HG03097 (cell line): ENCODE measurements around the gene SPHK2.
"Not testable (repeated sequence)": the region's sequence is repeated elsewhere in the genome, so short reads cannot be mapped to it uniquely, and the experiment has no call there.

Experiments
- ATAC-seq: cut with Tn5 transposase; IDR thresholded peaks from one replicate; pipeline ENCODE4 v1.9.1; 2021; ENCODE audit not compliant: unreplicated experiment, low FRiP score

Gene SPHK2, protein sequence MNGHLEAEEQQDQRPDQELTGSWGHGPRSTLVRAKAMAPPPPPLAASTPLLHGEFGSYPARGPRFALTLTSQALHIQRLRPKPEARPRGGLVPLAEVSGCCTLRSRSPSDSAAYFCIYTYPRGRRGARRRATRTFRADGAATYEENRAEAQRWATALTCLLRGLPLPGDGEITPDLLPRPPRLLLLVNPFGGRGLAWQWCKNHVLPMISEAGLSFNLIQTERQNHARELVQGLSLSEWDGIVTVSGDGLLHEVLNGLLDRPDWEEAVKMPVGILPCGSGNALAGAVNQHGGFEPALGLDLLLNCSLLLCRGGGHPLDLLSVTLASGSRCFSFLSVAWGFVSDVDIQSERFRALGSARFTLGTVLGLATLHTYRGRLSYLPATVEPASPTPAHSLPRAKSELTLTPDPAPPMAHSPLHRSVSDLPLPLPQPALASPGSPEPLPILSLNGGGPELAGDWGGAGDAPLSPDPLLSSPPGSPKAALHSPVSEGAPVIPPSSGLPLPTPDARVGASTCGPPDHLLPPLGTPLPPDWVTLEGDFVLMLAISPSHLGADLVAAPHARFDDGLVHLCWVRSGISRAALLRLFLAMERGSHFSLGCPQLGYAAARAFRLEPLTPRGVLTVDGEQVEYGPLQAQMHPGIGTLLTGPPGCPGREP

DNA sequence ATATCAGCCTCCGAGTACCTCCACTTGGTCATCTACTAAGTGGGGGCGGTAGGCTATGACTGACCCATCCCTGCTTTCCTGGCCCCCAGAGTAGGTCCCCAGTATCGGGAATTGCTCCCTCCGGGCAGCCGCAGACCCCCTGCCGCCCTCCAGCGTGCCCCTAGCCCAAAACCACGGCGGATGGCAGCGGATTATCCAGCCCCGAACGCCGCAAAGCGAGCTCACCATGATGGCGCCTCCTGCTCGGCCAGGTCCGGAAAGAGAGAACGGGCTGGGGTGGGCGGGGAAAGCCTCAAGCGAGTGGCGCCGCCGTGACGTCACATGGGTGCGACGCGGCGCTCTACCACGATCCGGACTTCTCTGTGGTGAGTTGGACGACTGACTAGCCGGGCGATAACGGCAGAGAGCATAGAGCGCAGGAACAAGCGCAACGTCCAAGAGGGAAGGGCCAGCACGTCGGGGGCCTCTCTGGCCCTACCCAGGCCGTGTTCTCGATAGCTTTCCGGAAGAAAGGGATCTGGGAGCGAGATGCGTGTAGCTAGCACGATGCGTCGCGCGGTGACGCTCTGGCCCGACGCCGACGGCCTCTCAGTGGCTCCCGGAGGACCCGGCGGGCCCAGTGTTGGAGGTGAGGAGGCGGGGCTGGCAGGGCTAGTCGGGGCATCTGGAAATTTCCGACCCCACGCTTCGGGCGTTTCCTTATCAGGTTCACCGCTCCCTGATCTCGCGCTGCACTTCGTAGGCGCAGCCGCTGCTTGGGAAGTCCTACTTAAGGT lies at the start of gene SPHK2, which contains the start of gene RPL18:
Gene SPHK2, plus strand, starts transcription at position 591 of the 776 bp plus-strand sequence. CDS start 1,009 bp downstream, outside the sequence.
Gene RPL18, minus strand, starts transcription at position 263 of the 776 bp plus-strand sequence. Its CDS starts 35 bp downstream, at position 228.
- ATAC-seq, result peak; percentile 88

DNA sequence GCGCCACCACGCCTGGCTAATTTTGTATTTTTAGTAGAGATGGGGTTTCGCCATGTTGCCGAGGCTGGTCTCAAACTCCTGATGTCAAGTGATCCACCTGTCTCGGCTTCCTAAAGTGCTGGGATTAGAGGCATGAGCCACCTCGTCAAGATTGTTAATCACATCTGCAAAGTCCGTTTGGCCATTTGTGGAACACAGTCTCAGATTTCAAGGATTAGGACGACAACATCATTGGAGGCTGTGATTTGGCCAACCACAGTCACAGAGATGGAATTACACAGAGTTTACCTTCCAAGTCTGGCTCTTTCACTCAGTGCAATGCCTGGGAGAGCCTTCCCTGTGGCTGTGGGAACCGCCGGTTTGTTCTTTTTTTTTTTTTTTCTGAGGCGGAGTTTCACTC lies 49.5 kb upstream of the SPHK2 start:
- ATAC-seq, result no peak

DNA sequence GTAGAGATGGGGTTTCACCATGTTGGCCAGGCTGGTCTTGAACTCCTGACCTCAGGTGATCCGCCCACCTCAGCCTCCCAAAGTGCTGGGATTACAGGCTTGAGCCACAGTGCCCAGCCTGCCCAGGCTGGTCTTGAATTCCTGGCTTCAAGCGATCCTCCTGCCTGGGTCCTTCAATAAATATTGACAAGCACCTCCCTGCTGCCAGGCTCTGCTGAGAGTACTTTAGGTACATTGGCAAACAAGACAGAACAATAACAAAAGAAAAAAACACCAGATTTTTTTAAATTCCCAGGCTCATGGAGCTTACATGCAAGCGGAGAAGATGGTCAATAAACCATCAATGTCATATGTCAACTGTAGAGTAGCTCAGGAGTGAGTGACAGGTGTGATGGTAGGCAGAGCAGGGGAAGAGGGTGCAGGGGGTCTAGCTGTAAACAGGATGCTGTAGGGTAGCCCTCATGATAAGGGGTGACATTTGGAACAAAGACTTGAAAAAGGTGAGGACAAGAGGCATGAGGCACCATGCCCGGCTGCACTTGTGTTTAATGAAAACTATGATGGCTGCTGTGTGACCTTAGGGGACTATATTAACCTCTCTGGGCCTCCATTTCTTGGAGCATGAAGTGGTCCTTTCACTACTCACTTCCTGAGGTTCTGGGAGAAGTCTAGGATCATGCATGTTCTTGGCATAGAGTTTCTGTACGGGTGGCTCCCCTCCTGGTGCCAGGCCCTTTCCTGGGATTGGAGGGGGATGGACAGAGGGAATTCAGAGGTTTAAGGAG lies 47.7 kb upstream of the SPHK2 start:
- no peak for ATAC-seq

DNA sequence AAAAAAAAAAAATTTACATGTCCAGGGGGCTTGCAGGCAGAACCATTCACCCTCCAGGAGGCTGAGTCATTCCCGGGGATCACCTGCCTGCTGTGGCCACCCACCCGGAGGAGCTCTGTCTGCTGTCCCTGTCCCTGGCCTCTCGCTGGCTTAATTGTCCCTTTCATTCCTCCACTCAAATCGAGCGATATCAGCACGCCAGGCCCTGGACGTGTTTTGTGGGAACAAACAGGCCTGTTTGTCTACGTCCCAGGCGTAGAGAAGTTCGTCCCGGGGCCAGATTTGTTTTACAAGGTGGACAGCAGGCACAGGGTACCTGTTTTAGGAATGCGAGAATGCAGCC lies 46.2 kb upstream of the SPHK2 start:
- ATAC-seq, result no peak

DNA sequence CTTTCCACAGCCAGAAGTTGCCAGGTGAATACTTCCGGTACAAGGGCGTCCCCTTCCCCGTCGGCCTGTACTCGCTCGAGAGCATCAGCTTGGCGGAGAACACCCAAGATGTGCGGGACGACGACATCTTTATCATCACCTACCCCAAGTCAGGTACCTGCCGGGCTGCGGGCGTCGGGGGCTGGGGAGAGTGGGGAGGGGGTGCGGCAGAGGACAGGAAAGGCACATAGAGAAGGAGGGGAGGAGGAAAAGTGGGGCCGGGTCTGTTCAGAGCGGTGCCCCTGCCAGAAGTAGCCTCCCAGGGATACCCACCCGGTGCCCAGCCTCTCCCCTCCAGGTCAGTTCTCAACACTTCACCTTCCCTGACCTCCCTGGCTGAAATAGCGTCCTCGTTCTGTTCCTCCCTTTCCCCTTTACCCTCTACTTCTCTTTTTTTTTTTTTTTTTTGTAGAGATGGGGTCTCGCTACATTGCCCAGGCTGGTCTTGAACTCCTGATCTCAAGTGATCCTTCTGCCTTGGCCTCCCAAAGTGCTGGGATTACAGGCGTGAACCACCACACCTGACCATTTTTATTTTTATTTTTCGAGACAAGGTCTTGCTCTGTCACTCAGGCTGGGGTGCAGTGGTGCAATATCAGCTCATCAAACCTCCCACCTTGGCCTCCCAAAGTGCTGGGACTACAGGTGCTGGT lies 43.2 kb upstream of the SPHK2 start:
- no peak for ATAC-seq

DNA sequence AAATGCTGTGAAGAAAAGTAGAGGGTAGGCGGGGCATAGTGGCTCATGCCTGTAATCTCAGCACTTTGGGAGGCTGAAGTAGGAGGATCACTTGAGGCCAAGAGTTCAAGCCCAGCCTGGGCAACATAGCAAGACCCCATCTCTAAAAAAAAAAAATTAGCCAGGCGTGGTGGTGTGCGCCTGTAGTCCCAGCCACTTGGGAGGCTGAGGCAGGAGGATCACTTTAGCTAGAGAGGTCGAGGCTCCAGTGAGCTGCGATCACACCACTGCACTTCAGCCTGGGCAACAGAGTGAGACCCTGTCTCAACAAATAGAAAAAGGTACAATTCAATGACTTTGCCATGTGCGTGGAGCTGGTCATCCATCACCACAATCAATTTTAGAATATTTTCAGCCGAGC lies 41.4 kb upstream of the SPHK2 start:
- ATAC-seq, result not testable (repeated sequence)

DNA sequence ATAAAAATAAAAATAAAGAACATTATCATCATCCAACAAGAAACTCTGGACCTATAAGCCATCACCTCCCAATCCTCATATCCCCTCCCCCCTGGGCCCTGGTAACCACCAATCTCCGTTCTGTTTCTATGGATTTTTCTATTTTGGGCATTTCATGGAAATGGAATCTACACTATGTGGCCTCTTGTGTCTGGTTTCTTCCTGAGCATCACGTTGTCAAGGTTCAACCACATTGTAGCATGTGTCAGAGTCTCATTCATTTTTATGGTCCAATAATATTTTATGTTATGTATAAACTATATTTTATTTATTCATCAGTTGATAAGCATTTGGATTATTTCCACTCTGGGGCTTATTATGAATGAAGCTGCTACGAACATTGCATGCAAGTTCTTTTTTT lies 40.4 kb upstream of the SPHK2 start:
- ATAC-seq, result no peak

DNA sequence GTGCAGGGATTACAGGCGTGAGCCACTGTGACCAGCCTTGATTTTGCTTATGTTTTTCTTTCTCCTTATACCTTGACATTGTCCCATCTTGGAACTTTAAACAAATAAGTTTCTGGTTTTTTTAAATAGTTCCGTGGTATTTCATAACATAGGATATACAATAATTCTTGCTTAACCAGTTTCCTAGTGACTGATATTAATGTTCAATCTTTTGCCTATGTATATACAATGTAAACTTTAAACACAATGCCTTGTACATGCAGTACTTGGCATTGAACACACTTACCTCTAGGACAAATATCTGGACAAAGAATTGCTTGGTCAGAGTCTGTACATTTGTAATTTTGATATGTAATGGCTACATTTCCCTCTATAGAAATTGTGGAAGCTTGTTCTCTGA lies 37.1 kb upstream of the SPHK2 start:
- no peak for ATAC-seq

DNA sequence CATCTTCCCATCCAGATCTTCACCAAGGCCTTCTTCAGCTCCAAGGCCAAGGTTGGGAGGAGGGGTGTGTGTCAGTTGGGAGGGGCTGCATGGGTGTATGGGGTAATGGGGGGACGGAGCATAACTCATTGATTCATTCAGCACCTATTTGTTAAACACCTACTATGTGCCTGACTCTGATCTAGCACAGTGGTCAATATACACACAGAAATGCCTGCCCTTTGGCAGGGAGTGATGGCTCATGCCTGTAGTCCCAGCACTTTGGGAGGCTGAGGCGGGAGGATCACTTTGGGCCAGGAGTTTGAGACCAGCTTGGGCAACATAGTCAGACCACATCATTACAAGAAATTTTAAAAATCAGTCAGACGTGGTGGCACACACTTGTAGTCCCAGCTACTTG lies 31.9 kb upstream of the SPHK2 start:
- ATAC-seq, result no peak

DNA sequence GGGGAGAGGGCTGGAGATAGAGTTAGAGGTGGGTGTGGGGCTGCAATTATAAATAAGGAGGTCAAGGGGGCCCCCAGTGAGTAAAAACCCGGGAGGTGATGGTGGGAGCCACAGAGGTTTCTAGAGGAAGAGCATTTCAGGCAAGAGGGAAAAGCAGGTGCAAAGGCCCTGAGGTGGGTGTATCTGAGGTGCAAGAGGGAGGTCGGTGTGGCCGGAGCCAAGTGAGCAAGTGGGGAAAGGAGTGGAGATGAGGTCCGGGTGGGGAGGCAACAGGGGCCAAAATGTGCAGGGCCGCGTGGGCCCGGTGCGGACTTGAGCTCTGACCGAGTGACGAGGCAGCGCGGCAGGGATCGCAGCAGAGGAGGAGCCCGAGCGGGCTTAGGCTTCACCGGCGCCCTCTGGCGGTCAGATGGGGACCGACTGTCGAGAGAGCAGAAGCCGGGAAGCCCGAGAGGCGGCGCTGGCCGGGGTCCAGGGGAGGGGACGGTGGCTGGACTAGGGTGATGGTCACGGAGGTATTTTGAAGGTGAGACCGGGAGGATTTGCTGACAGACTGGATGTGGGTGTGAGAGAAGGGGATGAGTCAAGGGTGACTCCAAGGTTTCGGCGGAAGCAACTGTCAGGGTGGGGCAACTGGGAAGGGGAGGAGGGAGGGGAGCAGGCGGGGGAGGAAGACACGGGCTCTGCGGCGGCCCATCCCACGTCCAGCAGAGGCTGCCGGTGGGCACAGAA lies 30.5 kb upstream of the SPHK2 start:
- no peak for ATAC-seq

DNA sequence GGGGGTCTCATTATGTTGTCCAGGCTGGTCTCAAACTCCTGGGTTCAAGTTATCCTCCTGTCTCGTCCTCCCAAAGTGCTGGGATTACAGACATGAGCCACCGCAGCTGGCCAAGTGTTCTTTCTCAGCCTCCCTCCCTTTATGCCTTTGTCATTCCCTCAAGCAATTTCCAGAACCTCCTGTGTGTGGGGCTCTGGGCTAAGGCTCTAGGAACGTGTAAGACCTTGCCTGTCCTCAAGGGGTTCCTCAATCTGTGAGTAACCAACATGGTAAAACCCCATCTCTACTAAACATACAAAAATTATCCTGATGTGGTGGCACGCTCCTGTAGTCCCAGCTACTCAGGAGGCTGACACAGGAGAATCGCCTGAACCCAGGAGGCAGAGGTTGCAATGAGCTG lies 28.3 kb upstream of the SPHK2 start:
- no peak for ATAC-seq

DNA sequence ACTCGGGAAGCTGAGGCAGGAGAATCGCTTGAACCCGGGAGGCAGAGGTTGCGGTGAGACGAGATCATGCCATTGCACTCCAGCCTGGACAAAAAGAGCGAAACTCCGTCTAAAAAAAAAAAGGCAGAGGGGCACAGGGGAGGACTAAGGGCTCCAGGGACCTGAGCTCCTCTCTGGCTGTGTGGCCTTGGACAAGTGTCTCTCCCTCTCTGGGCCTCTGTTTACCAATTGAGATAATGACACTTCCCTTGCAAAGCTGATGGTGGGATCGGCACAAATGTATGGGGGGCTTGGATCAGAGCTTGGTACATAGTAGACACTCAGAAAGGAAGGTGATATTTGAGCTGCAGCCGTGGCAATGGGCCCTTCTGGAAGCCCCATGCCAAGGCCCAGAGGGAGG lies 24.1 kb upstream of the SPHK2 start:
- ATAC-seq, result no peak

DNA sequence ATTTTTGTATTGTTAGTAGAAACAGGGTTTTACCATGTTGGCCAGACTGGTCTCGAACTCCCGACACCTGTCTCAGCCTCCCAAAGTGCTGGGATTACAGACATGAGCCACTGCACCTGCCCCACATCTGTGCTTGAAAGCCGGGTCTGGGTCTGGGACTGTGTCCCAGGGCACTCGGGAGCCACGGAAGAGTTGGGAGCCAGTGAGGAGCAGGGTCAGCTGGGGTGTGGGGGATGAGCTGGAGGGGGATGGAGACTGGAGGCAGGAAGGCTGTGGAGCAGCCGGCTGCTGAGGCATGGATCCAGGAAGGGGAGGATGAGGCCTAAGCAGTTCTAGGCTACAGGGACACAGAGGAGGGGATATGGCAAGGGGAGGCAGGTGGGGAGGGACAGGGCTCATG lies 23.5 kb upstream of the SPHK2 start:
- no peak for ATAC-seq

DNA sequence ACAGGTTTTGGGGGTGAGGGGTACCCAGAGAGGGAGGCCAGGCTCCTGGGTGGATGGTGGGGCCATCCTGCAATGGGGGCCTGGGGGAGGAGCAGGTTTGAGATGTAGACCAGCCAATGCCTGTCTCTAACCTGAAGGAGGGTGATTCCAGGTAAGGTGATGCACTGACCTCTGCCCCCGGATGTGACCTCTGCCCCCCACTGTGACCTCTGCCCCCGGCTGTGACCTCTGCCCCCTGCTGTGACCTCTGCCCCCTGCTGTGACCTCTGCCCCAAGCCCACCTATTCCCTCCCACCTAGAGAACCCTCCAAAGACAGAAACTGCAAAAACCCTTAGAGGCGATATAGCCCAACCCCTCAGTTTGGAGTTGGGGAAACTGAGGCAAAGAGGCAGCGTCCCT lies 23.1 kb upstream of the SPHK2 start:
- no peak for ATAC-seq

DNA sequence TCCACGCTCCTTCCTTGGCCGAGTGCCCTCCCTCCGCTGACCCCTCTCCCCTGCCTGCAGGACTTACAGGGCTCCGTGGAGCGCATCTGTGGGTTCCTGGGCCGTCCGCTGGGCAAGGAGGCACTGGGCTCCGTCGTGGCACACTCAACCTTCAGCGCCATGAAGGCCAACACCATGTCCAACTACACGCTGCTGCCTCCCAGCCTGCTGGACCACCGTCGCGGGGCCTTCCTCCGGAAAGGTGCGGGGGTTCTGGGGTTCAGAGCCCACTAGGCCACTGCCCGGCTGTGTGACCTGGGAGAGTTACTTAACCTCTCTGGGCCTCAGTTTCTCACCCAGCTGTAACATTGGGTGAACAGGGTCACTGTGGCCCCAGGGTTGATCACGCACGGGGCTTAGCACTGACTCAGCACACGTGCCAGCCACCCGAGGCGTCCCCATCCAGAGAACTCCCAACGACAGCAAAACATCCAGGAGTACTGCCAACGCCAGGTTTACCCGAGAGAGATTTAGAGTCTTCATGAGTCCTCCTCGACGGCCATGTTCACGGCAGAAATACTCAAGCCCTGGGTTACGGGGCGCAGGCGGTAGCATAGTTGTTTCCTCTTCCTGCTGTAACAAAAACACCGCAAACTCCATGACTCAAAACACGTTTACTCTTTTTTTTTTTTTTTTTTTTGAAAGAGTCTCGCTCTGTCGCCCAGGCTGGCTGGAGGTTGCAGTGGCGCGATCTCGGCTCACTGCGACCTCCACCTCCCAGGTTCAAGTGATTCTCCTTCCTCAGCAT lies 22.4 kb upstream of the SPHK2 start:
- ATAC-seq, result no peak

DNA sequence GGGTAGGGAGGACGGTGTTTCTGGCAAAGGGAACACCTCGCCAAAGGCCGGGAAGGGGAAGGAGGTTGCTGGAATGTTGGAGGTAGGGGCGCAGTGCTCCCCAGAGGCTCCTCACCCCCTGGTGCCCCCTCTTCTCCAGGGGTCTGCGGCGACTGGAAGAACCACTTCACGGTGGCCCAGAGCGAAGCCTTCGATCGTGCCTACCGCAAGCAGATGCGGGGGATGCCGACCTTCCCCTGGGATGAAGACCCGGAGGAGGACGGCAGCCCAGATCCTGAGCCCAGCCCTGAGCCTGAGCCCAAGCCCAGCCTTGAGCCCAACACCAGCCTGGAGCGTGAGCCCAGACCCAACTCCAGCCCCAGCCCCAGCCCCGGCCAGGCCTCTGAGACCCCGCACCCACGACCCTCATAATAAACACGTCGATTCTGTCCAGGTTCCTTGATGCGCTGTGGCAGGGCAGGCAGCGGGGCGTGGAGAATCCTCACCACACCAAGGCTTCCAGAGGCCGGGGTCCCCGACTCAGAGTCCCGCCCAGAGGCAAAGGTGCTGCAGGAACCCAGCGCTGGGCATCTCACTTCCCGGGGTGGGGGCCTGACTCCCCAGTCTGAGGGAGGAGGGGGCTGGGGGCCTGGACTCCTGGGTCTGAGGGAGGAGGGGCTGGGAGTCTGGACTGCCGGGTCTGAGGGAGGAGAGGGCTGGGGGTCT lies 20.2 kb upstream of the SPHK2 start:
- ATAC-seq, result no peak

DNA sequence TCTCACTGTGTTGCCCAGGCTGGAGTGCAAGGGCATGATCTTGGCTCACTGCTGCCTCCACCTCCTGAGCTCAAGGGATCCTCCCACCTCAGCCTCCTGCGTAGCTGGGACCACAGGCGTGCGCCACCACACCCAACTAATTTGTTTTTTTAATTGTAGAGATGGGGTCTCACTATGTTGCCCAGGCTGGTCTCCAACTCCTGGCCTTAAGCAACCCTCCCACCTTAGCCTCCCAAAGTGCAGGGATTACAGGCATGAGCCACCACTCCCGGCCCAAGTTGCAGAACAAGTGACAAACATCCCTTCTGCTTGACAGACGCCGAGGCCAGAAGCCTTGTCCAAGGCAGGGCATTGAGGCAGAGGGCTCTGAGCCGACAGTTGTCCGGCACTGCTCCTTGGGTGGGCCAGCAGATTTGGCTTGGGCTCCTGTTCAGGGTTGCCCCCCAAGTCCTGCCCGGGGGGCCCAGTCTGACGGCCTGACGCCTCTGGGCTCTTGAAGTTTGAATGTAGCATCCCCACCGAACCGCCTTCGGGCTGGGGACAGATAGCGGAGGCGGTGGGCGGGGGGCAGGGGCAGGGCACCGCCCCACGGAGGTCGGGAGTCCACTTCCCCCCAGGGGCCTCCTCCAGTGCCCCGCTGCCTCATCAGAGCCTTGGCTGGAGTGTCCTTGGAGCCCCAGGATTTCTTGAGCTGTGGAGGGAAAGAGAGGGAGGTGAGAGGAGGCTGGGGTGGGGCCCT lies 18.5 kb upstream of the SPHK2 start:
- no peak for ATAC-seq
